Karpas-422 (cell line): ENCODE data around the gene PILRA. TPM values are rescaled to one million over a fixed set of nuclear protein-coding genes. Genes with fewer than 3 reads are reported as not detected.

ENCODE experiments used
- small RNA-seq: library from RNA; depleted of rRNA; stranded (forward); fragments of <200 nt; gene quantifications from one replicate; pipeline ENCODE3, GENCODE V24; 2014
- total RNA-seq: library from RNA; depleted of rRNA; stranded (reverse); fragments of >200 nt; shearing (Covaris generic); gene quantifications from 2 replicates; pipeline ENCODE4 v1.2.3, GENCODE V29; 2014; ENCODE audit warnings: low replicate concordance; rRNA removed

PILRA gene
- total RNA-seq, 1 experiment from 2014 or later = 2.4 TPM

Small RNA genes lying within 50 kb of the gene (small RNA-seq; reads per million reads assigned to genes)
- not detected for gene RF00019

Other genes with a start within 250 kb of the PILRA start
- gene MBLAC1, start 246.5 kb upstream of the PILRA start, total RNA-seq = 1.4 TPM in 1 of 2 replicates, not detected in the other
- gene LAMTOR4, start 224.6 kb upstream of the PILRA start, total RNA-seq = 171 and 292 TPM in 2 replicates
- 15.8 and 23.3 TPM in 2 replicates for gene TRAPPC14, start 214.8 kb upstream of the PILRA start, total RNA-seq
- gene GAL3ST4, start 204.9 kb upstream of the PILRA start, total RNA-seq = 0.11 TPM in 1 of 2 replicates, not detected in the other
- 1.9 and 5.3 TPM in 2 replicates for gene GPC2, start 196.1 kb upstream of the PILRA start, total RNA-seq
- 8.1 and 22.1 TPM in 2 replicates for gene STAG3, start 195.6 kb upstream of the PILRA start, total RNA-seq
- gene PVRIG, start 153.5 kb upstream of the PILRA start, total RNA-seq = 1.6 and 2.7 TPM in 2 replicates
- gene SPDYE3, start 65.8 kb upstream of the PILRA start, total RNA-seq = not detected in 2 replicates
- gene PILRB, start 15.4 kb upstream of the PILRA start, total RNA-seq = 58.9 and 98.2 TPM in 2 replicates
- 3.0 and 8.8 TPM in 2 replicates for gene ZCWPW1, start 55.2 kb downstream of the PILRA start, total RNA-seq
- gene MEPCE, start 56.3 kb downstream of the PILRA start, total RNA-seq = 28.4 and 40.4 TPM in 2 replicates
- gene PPP1R35, start 63.0 kb downstream of the PILRA start, total RNA-seq = 25.9 and 106 TPM in 2 replicates
- gene SPACDR, start 90.8 kb downstream of the PILRA start, total RNA-seq = 1.5 and 2.8 TPM in 2 replicates
- 40.4 and 97.3 TPM in 2 replicates for gene TSC22D4, start 105.7 kb downstream of the PILRA start, total RNA-seq
- gene NYAP1, start 110.4 kb downstream of the PILRA start, total RNA-seq = not detected in 2 replicates
- 5.7 and 6.7 TPM in 2 replicates for gene AGFG2, start 165.7 kb downstream of the PILRA start, total RNA-seq
- 2.5 and 4.9 TPM in 2 replicates for gene SAP25, start 200.4 kb downstream of the PILRA start, total RNA-seq
- gene LRCH4, start 212.6 kb downstream of the PILRA start, total RNA-seq = 11.9 and 33.5 TPM in 2 replicates
- 1.0 TPM in 1 of 2 replicates, not detected in the other for gene FBXO24, start 212.8 kb downstream of the PILRA start, total RNA-seq
- 2.8 and 12.3 TPM in 2 replicates for gene PCOLCE, start 228.9 kb downstream of the PILRA start, total RNA-seq
- gene MOSPD3, start 239.1 kb downstream of the PILRA start, total RNA-seq = 8.2 and 9.7 TPM in 2 replicates